ENCODE results near the gene CIZ1.

CIZ1 gene

DNA sequence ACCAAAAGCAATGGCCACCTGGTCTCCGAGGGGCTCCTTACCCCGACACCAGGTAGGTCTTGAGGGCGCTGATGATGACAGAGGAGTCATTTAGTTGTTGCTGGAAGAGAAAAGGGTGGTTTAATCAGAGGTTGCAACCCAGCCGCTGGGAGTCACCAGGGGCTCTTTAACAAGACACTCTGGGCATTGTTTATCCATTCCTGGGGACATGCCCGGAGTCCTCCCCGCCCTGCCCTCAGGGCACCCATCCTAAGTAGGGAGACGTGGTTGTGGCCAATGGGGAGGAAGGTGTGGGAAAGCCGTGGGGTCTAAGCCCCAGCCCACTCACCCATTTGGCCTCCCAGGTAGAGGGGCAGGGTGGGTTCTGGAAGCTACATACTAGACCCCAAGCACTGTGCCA, 66.9 kb downstream of the CIZ1 start:
- Histone ChIP-seq H3F3A (ENCODE audit: low read depth) (no peaks in the 10 kb centered on the region), H3K27me3 (ENCODE audit: insufficient read depth, low read length, poor library complexity, severe bottlenecking) (no peaks in the 10 kb centered on the region), H3K4me3 (ENCODE audit: low read length, poor library complexity, severe bottlenecking) (no peak overlapping the region), H3K79me2 (ENCODE audit: insufficient read depth, low read length) (peaks cover 32% of the 10 kb centered on the region), H3K4me1 (ENCODE audit: insufficient read depth, low read length, poor library complexity, severe bottlenecking) (peaks cover 22% of the 10 kb centered on the region), H3K36me3 (ENCODE audit: insufficient read depth, low read length) (peaks cover 10% of the 10 kb centered on the region; the same call in 1 of the 2 replicates), H2AFZ (ENCODE audit: low read length) (no peak overlapping the region), H3K4me2 (ENCODE audit: low read depth, low read length, poor library complexity, severe bottlenecking) (peak overlapping the region; percentile 92), H3K9me2 (replicated peaks; ENCODE audit: low read depth, low read length) (no peaks in the 10 kb centered on the region), H3K9me3 (ENCODE audit: insufficient read depth, low read depth, low read length) (no peaks in the 10 kb centered on the region), H3K9ac (ENCODE audit: low read depth, low read length, poor library complexity, severe bottlenecking) (no peak overlapping the region), H4K20me1 (ENCODE audit: insufficient read depth, low read length, poor library complexity, severe bottlenecking) (peaks cover 10% of the 10 kb centered on the region)
- no peak for TF ChIP-seq EZH2phosphoT487 (IDR thresholded peaks at IDR 0.05; ENCODE audit: borderline replicate concordance)

DNA sequence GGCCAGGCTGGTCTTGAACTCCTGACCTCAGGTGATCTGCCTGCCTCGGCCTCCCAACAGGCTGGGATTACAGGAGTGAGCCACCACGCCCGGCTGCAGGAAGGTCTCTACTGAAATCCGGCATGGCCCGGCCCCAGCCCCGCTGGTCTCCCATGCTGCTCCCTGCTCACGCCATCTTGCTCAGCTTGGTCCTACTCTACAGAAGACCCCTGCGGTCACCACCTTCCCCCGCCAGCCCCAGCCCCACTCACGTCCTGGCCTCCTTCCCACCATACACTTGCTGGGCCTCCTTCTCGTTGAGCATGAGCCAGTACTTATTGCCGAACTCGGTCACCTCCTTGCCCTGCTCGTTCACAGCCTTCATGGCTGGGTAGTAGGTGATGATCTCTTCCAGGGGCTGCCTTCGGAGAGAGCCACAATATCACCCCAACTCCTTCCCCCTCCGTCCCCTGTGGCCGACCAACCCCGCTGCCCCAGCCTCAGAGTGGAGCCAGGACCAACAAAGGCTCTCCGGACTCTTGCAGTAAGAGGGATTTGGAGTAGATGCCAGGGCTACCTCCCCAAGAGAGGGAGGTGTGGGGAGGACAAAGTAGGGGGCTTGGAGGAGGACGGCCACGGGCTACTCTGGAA, 67.8 kb downstream of the CIZ1 start:
- Histone ChIP-seq H3K9me3 (ENCODE audit: insufficient read depth, low read depth, low read length) (no peaks in the 10 kb centered on the region), H3K4me2 (ENCODE audit: low read depth, low read length, poor library complexity, severe bottlenecking) (no peak overlapping the region), H4K20me1 (ENCODE audit: insufficient read depth, low read length, poor library complexity, severe bottlenecking) (peaks cover 10% of the 10 kb centered on the region)

DNA sequence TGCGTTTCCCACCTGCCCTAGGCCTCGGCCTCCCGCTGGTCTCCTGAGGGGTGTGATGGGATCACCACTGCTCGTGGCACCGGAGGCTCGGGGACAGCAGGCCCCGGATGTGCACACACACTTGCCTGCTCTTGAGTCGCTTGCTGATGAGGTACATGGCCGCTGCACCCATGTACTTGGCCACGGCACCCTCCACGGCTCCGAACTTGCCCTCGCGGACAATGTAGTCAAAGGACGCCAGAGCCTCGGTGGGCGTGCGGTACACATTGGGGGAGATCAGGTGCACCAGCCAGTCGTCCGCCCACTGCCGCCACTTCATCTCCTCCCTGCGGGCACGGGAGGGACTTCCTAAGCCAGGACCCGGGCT, 68.6 kb downstream of the CIZ1 start:
- H3F3A ChIP-seq (ENCODE audit: low read depth): no peaks in the 10 kb centered on the region
- H3K4me2 ChIP-seq (ENCODE audit: low read depth, low read length, poor library complexity, severe bottlenecking): no peak overlapping the region
- no peak overlapping the region for H3K9ac ChIP-seq (ENCODE audit: low read depth, low read length, poor library complexity, severe bottlenecking)
- peaks cover 10% of the 10 kb centered on the region for H4K20me1 ChIP-seq (ENCODE audit: insufficient read depth, low read length, poor library complexity, severe bottlenecking)
- peaks cover 32% of the 10 kb centered on the region for H3K79me2 ChIP-seq (ENCODE audit: insufficient read depth, low read length)
- no peak overlapping the region for H3K4me3 ChIP-seq (ENCODE audit: low read length, poor library complexity, severe bottlenecking)
- H3K9me2 ChIP-seq (replicated peaks; ENCODE audit: low read depth, low read length): no peaks in the 10 kb centered on the region
- peaks cover 15% of the 10 kb centered on the region for H3K4me1 ChIP-seq (ENCODE audit: insufficient read depth, low read length, poor library complexity, severe bottlenecking)
- no peaks in the 10 kb centered on the region for H3K9me3 ChIP-seq (ENCODE audit: insufficient read depth, low read depth, low read length)
- no peak for TF ChIP-seq EZH2phosphoT487 (IDR thresholded peaks at IDR 0.05; ENCODE audit: borderline replicate concordance)
- TF ChIP-seq, protein P1, sequence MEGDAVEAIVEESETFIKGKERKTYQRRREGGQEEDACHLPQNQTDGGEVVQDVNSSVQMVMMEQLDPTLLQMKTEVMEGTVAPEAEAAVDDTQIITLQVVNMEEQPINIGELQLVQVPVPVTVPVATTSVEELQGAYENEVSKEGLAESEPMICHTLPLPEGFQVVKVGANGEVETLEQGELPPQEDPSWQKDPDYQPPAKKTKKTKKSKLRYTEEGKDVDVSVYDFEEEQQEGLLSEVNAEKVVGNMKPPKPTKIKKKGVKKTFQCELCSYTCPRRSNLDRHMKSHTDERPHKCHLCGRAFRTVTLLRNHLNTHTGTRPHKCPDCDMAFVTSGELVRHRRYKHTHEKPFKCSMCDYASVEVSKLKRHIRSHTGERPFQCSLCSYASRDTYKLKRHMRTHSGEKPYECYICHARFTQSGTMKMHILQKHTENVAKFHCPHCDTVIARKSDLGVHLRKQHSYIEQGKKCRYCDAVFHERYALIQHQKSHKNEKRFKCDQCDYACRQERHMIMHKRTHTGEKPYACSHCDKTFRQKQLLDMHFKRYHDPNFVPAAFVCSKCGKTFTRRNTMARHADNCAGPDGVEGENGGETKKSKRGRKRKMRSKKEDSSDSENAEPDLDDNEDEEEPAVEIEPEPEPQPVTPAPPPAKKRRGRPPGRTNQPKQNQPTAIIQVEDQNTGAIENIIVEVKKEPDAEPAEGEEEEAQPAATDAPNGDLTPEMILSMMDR (conservative IDR thresholded peaks at IDR 0.05; ENCODE audit: low read length): no peak
- H3K27me3 ChIP-seq (ENCODE audit: insufficient read depth, low read length, poor library complexity, severe bottlenecking): no peaks in the 10 kb centered on the region
- H2AFZ ChIP-seq (ENCODE audit: low read length): no peak overlapping the region
- peaks cover 10% of the 10 kb centered on the region; the same call in 1 of the 2 replicates for H3K36me3 ChIP-seq (ENCODE audit: insufficient read depth, low read length)

More for the DNA sequence above, 67.8 kb downstream of the CIZ1 start:
- Histone ChIP-seq H2AFZ (ENCODE audit: low read length) (no peak overlapping the region), H3K9ac (ENCODE audit: low read depth, low read length, poor library complexity, severe bottlenecking) (no peak overlapping the region), H3K79me2 (ENCODE audit: insufficient read depth, low read length) (peaks cover 32% of the 10 kb centered on the region), H3K27me3 (ENCODE audit: insufficient read depth, low read length, poor library complexity, severe bottlenecking) (no peaks in the 10 kb centered on the region), H3K36me3 (ENCODE audit: insufficient read depth, low read length) (peaks cover 10% of the 10 kb centered on the region; the same call in 1 of the 2 replicates), H3K4me3 (ENCODE audit: low read length, poor library complexity, severe bottlenecking) (no peak overlapping the region), H3K4me1 (ENCODE audit: insufficient read depth, low read length, poor library complexity, severe bottlenecking) (peaks cover 17% of the 10 kb centered on the region), H3F3A (ENCODE audit: low read depth) (no peaks in the 10 kb centered on the region), H3K9me2 (replicated peaks; ENCODE audit: low read depth, low read length) (no peaks in the 10 kb centered on the region)
- TF ChIP-seq, protein P1 (conservative IDR thresholded peaks at IDR 0.05; ENCODE audit: low read length): no peak
- TF ChIP-seq EZH2phosphoT487 (IDR thresholded peaks at IDR 0.05; ENCODE audit: borderline replicate concordance): no peak
